Colonic mucosa (tissue), 4 donors: ENCODE results near the gene ATXN10. TPM values are rescaled to one million over a fixed set of nuclear protein-coding genes. Genes with fewer than 3 reads are reported as not detected.
"Not testable (repeated sequence)": the region's sequence is repeated elsewhere in the genome, so short reads cannot be mapped to it uniquely, and the experiment has no call there.

Experiments
- DNase-seq: peaks from one replicate; pipeline ENCODE4 v3.0.0-alpha.2; 2020
- H3K27ac ChIP-seq: fragments of 200-600 bp; one replicate; pipeline ENCODE4 v1.8.0; 2021
- H3K27me3 ChIP-seq: fragments of 200-600 bp; one replicate; pipeline ENCODE4 v1.8.0; 2021
- H3K36me3 ChIP-seq: fragments of 200-600 bp; one replicate; pipeline ENCODE4 v1.8.0; 2021
- H3K4me1 ChIP-seq: fragments of 200-600 bp; one replicate; pipeline ENCODE4 v1.8.0; 2021; ENCODE audit warnings: mild to moderate bottlenecking
- H3K4me3 ChIP-seq: fragments of 200-600 bp; one replicate; pipeline ENCODE4 v1.8.0; 2021
- H3K9ac ChIP-seq, 2 donors: one replicate each; pipeline ENCODE4 v1.7.0; 2013; ENCODE audit warnings: control low read depth in 2 of 2, low read depth in 2 of 2, low read length in 2 of 2
- H3K9me3 ChIP-seq: fragments of 200-600 bp; one replicate; pipeline ENCODE4 v1.8.0; 2021
- CTCF ChIP-seq: fragments of 200-600 bp; IDR thresholded peaks from one replicate; pipeline ENCODE4 v1.8.0; 2022; ENCODE audit warnings: antibody characterized with exemption, mild to moderate bottlenecking
- intact Hi-C: fragments of 100-400 bp; cut with DNase I; formaldehyde crosslinking; loops from one replicate; pipeline ENCODE4 v1.14.1; 2022
- total RNA-seq, 2 donors: library from RNA; stranded (reverse); fragmentation: NEBNext Ultra II Directional in 1 of 2; extraction: Animal tissue kit (Norgen Biotek cat#: 25700) in 1 of 2; gene quantifications; one replicate each; pipeline ENCODE4 v1.2.1, GENCODE V29; 2021
- donor health status: healthy.
- donor health status: DM: no; HTN: no; CAD: no.
- donor health status: DM: no; HTN: no; CAD: no.

Gene ATXN10
- total RNA-seq, 2 donors from 2014 or later = 90.5 to 94.9 TPM

GRCh38 chr22:45676024-45676423, 4.4 kb downstream of the ATXN10 start:
- H3K9me3 ChIP-seq = no peaks in the 10 kb centered on the region
- intact Hi-C loops = no loop called here
- TF ChIP-seq CTCF = no peak
- no peaks in the 10 kb centered on the region for H3K4me1 ChIP-seq
- DNase-seq = no peak
- no peak overlapping the region for H3K27ac ChIP-seq
- no peaks in the 10 kb centered on the region for H3K27me3 ChIP-seq
- H3K4me3 ChIP-seq = no peak overlapping the region
- H3K36me3 ChIP-seq = no peaks in the 10 kb centered on the region
- H3K9ac ChIP-seq = no peak overlapping the region

- H3K27me3 ChIP-seq = no peaks in the 10 kb centered on the region
- no peak overlapping the region for H3K4me3 ChIP-seq
- no peaks in the 10 kb centered on the region for H3K9me3 ChIP-seq
- H3K36me3 ChIP-seq = no peaks in the 10 kb centered on the region
- intact Hi-C loops = no loop called here
- no peak overlapping the region for H3K27ac ChIP-seq
- H3K9ac ChIP-seq = no peak overlapping the region
- no peaks in the 10 kb centered on the region for H3K4me1 ChIP-seq
- DNase-seq = no peak
- no peak for TF ChIP-seq CTCF
Measured at GRCh38 chr22:45677063-45677462, 5.4 kb downstream of the ATXN10 start.

- no peaks in the 10 kb centered on the region for H3K27me3 ChIP-seq
- no peak overlapping the region for H3K27ac ChIP-seq
- no peak overlapping the region for H3K9ac ChIP-seq
- no peaks in the 10 kb centered on the region for H3K36me3 ChIP-seq
- no peak for DNase-seq
- TF ChIP-seq CTCF = no peak
- intact Hi-C loops = no loop called here
- H3K4me1 ChIP-seq = no peaks in the 10 kb centered on the region
- no peaks in the 10 kb centered on the region for H3K9me3 ChIP-seq
- H3K4me3 ChIP-seq = no peak overlapping the region
Measured at GRCh38 chr22:45678961-45679912, 7.6 kb downstream of the ATXN10 start.

GRCh38 chr22:45680932-45681700, 9.5 kb downstream of the ATXN10 start:
- Histone ChIP-seq H3K4me3 (no peak overlapping the region), H3K27ac (no peak overlapping the region), H3K9ac (no peak overlapping the region), H3K9me3 (no peaks in the 10 kb centered on the region), H3K36me3 (no peaks in the 10 kb centered on the region), H3K4me1 (no peaks in the 10 kb centered on the region), H3K27me3 (no peaks in the 10 kb centered on the region)
- no peak for DNase-seq
- TF ChIP-seq CTCF = no peak
- intact Hi-C loops = no loop called here

- Histone ChIP-seq H3K36me3 (no peaks in the 10 kb centered on the region), H3K27me3 (no peaks in the 10 kb centered on the region), H3K9ac (no peak overlapping the region), H3K4me1 (no peaks in the 10 kb centered on the region), H3K27ac (no peak overlapping the region), H3K4me3 (no peak overlapping the region), H3K9me3 (no peaks in the 10 kb centered on the region)
- DNase-seq = no peak
- intact Hi-C loops = no loop called here
- TF ChIP-seq CTCF = no peak
Measured at GRCh38 chr22:45682064-45682463, 10.4 kb downstream of the ATXN10 start.

- H3K9me3 ChIP-seq, H3K27me3 ChIP-seq, H3K4me1 ChIP-seq, H3K27ac ChIP-seq, DNase-seq, H3K9ac ChIP-seq, H3K4me3 ChIP-seq, intact Hi-C loops, H3K36me3 ChIP-seq: not testable (repeated sequence)
Measured at GRCh38 chr22:45682773-45683172, 11.1 kb downstream of the ATXN10 start.
